Measurements from ENCODE around the gene SSUH2. TPM values are rescaled to one million over a fixed set of nuclear protein-coding genes. Genes with fewer than 3 reads are reported as not detected.
A peak's percentile ranks its signal among the peaks of the same experiment; 100 is the strongest.

SSUH2 gene
- total RNA-seq, 1 experiment from 2014 or later, result 0.94 TPM

- no peaks in the 10 kb centered on the region for H3K27me3 Mint-ChIP-seq (ENCODE audit: low read depth)
- no peaks in the 10 kb centered on the region for H3K36me3 Mint-ChIP-seq
- no peak for ATAC-seq
- CTCF ChIA-PET, result no interaction called here
- H3K4me1 Mint-ChIP-seq, result peaks cover 6% of the 10 kb centered on the region
- DNase-seq (ENCODE audit: low spot score), result no peak
- no peaks in the 10 kb centered on the region for H3K9me3 Mint-ChIP-seq
- TF ChIP-seq ATF2 (CRISPR knock-in tag; IDR thresholded peaks at IDR 0.05; ENCODE audit: borderline replicate concordance, low read depth) (no peak), EMX1 (CRISPR knock-in tag; IDR thresholded peaks at IDR 0.05) (no peak), FOXP4 (CRISPR knock-in tag; IDR thresholded peaks at IDR 0.05) (no peak), ZNF263 (CRISPR knock-in tag; IDR thresholded peaks at IDR 0.05; ENCODE audit: low read depth) (no peak), ZNF121 (CRISPR knock-in tag; IDR thresholded peaks at IDR 0.05) (no peak)
- peak overlapping the region; percentile 47; the same call in 1 of the 2 replicates for H3K27ac Mint-ChIP-seq
- POLR2A ChIA-PET, result no interaction called here
- no peak overlapping the region for H3K4me3 Mint-ChIP-seq
These were observed 64.7 kb downstream of the SSUH2 start for GRCh38 chr3:8579943-8580342.

GRCh38 chr3:8579096-8579495 lies 65.5 kb downstream of the SSUH2 start:
- no peak overlapping the region for H3K4me3 Mint-ChIP-seq
- no peaks in the 10 kb centered on the region for H3K27me3 Mint-ChIP-seq (ENCODE audit: low read depth)
- peaks cover 6% of the 10 kb centered on the region for H3K4me1 Mint-ChIP-seq
- DNase-seq (ENCODE audit: low spot score) (no peak), ATAC-seq (no peak)
- no peak overlapping the region for H3K27ac Mint-ChIP-seq
- ChIA-PET CTCF (no interaction called here), POLR2A (no interaction called here)
- no peaks in the 10 kb centered on the region for H3K36me3 Mint-ChIP-seq
- no peaks in the 10 kb centered on the region for H3K9me3 Mint-ChIP-seq
- no peak for TF ChIP-seq SOX15 (CRISPR knock-in tag; IDR thresholded peaks at IDR 0.05)
- no peak for TF ChIP-seq ARID4B (CRISPR knock-in tag; IDR thresholded peaks at IDR 0.05; ENCODE audit: borderline replicate concordance)
- TF ChIP-seq NR2C2 (CRISPR knock-in tag; IDR thresholded peaks at IDR 0.05), result no peak
- no peak for TF ChIP-seq AFF4 (CRISPR knock-in tag; IDR thresholded peaks at IDR 0.05; ENCODE audit: borderline replicate concordance)
- TF ChIP-seq RORB (CRISPR knock-in tag; IDR thresholded peaks at IDR 0.05), result no peak

- CTCF ChIA-PET, result no interaction called here
- TF ChIP-seq RORB (CRISPR knock-in tag; IDR thresholded peaks at IDR 0.05) (no peak), ZSCAN18 (CRISPR knock-in tag; IDR thresholded peaks at IDR 0.05) (no peak), IRF1 (CRISPR knock-in tag; IDR thresholded peaks at IDR 0.05) (no peak), STAT6 (CRISPR knock-in tag; conservative IDR thresholded peaks at IDR 0.05; ENCODE audit: low read depth) (no peak), ZNF416 (CRISPR knock-in tag; IDR thresholded peaks at IDR 0.05) (no peak)
These were observed 66.3 kb downstream of the SSUH2 start for GRCh38 chr3:8578282-8578681.

More at GRCh38 chr3:8578282-8578681, 66.3 kb downstream of the SSUH2 start:
- ATAC-seq (no peak), DNase-seq (ENCODE audit: low spot score) (no peak)
- Mint-ChIP-seq H3K9me3 (no peaks in the 10 kb centered on the region), H3K27me3 (ENCODE audit: low read depth) (no peaks in the 10 kb centered on the region), H3K36me3 (no peaks in the 10 kb centered on the region), H3K4me3 (no peak overlapping the region), H3K4me1 (peaks cover 6% of the 10 kb centered on the region), H3K27ac (no peak overlapping the region)
- POLR2A ChIA-PET, result no interaction called here
